ENCODE measurements around the gene FBXL20. TPM values are rescaled to one million over a fixed set of nuclear protein-coding genes. Genes with fewer than 3 reads are reported as not detected.

FBXL20 gene
- total RNA-seq, 1 donor from 2014 or later = 18.3 TPM

- H3K9ac ChIP-seq (ENCODE audit: low read length) = no peak overlapping the region
- Mint-ChIP-seq H3K27ac (ENCODE audit: unreplicated experiment) (no peak overlapping the region), H3K27me3 (ENCODE audit: low read depth, unreplicated experiment) (no peaks in the 10 kb centered on the region), H3K36me3 (ENCODE audit: low read depth, unreplicated experiment) (no peaks in the 10 kb centered on the region), H3K4me3 (ENCODE audit: unreplicated experiment) (no peak overlapping the region), H3K9me3 (ENCODE audit: unreplicated experiment) (no peaks in the 10 kb centered on the region), H3K4me1 (ENCODE audit: low read depth, unreplicated experiment) (peaks cover 2% of the 10 kb centered on the region)
- H3K4me2 ChIP-seq (ENCODE audit: low read length) = no peak overlapping the region
- H2AFZ ChIP-seq (ENCODE audit: low read depth, low read length) = no peak overlapping the region
- H3K4me3 ChIP-seq (ENCODE audit: insufficient read depth, low read depth, low read length) = no peak overlapping the region
- no peaks in the 10 kb centered on the region for H4K20me1 ChIP-seq (ENCODE audit: insufficient read depth, low read length)
- no peak overlapping the region for H3K27ac ChIP-seq (ENCODE audit: low read depth, low read length)
- TF ChIP-seq CTCF (IDR thresholded peaks at IDR 0.05; ENCODE audit: insufficient read depth, low read depth, low read length) (no peak), EZH2 (IDR thresholded peaks at IDR 0.05; ENCODE audit: insufficient read depth, low read length) (no peak)
- no peaks in the 10 kb centered on the region for H3K79me2 ChIP-seq (ENCODE audit: insufficient read depth, low read length)
- no peaks in the 10 kb centered on the region for H3K27me3 ChIP-seq (ENCODE audit: insufficient read depth, low read length)
- DNase-seq (ENCODE audit: low read depth) (no peak), FAIRE-seq (no peak)
- H3K9me3 ChIP-seq (ENCODE audit: insufficient read depth, low read depth, low read length) = no peaks in the 10 kb centered on the region
- H3K4me1 ChIP-seq (ENCODE audit: insufficient read depth, low read length) = peaks cover 11% of the 10 kb centered on the region
- H3K36me3 ChIP-seq (ENCODE audit: insufficient read depth, low read length) = no peaks in the 10 kb centered on the region
Observed at GRCh38 chr17:39277110-39277509, 124.3 kb downstream of the FBXL20 start.

- H3K27me3 Mint-ChIP-seq (ENCODE audit: low read depth, unreplicated experiment) = no peaks in the 10 kb centered on the region
Observed at GRCh38 chr17:39276113-39276512, 125.3 kb downstream of the FBXL20 start.

GRCh38 chr17:39271546-39271945 is 129.9 kb downstream of the FBXL20 start:
- peaks cover 3% of the 10 kb centered on the region for H3K36me3 ChIP-seq (ENCODE audit: insufficient read depth, low read length)
- TF ChIP-seq CTCF (IDR thresholded peaks at IDR 0.05; ENCODE audit: insufficient read depth, low read depth, low read length) = no peak
- TF ChIP-seq EZH2 (IDR thresholded peaks at IDR 0.05; ENCODE audit: insufficient read depth, low read length) = no peak
- H3K27ac Mint-ChIP-seq (ENCODE audit: unreplicated experiment) = no peak overlapping the region
- H3K9ac ChIP-seq (ENCODE audit: low read length) = no peak overlapping the region
- H3K27me3 ChIP-seq (ENCODE audit: insufficient read depth, low read length) = no peaks in the 10 kb centered on the region
- peaks cover 4% of the 10 kb centered on the region for H3K36me3 Mint-ChIP-seq (ENCODE audit: low read depth, unreplicated experiment)
- no peak overlapping the region for H3K4me2 ChIP-seq (ENCODE audit: low read length)
- no peak overlapping the region for H2AFZ ChIP-seq (ENCODE audit: low read depth, low read length)
- H3K4me1 ChIP-seq (ENCODE audit: insufficient read depth, low read length) = no peaks in the 10 kb centered on the region
- no peaks in the 10 kb centered on the region for H4K20me1 ChIP-seq (ENCODE audit: insufficient read depth, low read length)
- H3K27me3 Mint-ChIP-seq (ENCODE audit: low read depth, unreplicated experiment) = no peaks in the 10 kb centered on the region
- no peak for DNase-seq (ENCODE audit: low read depth)
- no peak overlapping the region for H3K4me3 ChIP-seq (ENCODE audit: insufficient read depth, low read depth, low read length)
- no peaks in the 10 kb centered on the region for H3K9me3 ChIP-seq (ENCODE audit: insufficient read depth, low read depth, low read length)
- no peaks in the 10 kb centered on the region for H3K4me1 Mint-ChIP-seq (ENCODE audit: low read depth, unreplicated experiment)
- H3K79me2 ChIP-seq (ENCODE audit: insufficient read depth, low read length) = no peaks in the 10 kb centered on the region
- H3K27ac ChIP-seq (ENCODE audit: low read depth, low read length) = no peak overlapping the region
- no peak overlapping the region for H3K4me3 Mint-ChIP-seq (ENCODE audit: unreplicated experiment)
- no peaks in the 10 kb centered on the region for H3K9me3 Mint-ChIP-seq (ENCODE audit: unreplicated experiment)
- FAIRE-seq = no peak

More at GRCh38 chr17:39276113-39276512, 125.3 kb downstream of the FBXL20 start:
- DNase-seq (ENCODE audit: low read depth) (no peak), FAIRE-seq (no peak)
- H3K4me3 ChIP-seq (ENCODE audit: insufficient read depth, low read depth, low read length) = no peak overlapping the region
- TF ChIP-seq EZH2 (IDR thresholded peaks at IDR 0.05; ENCODE audit: insufficient read depth, low read length) = no peak
- no peak overlapping the region for H3K27ac ChIP-seq (ENCODE audit: low read depth, low read length)
- H3K36me3 ChIP-seq (ENCODE audit: insufficient read depth, low read length) = no peaks in the 10 kb centered on the region
- no peak overlapping the region for H2AFZ ChIP-seq (ENCODE audit: low read depth, low read length)
- Mint-ChIP-seq H3K9me3 (ENCODE audit: unreplicated experiment) (no peaks in the 10 kb centered on the region), H3K4me3 (ENCODE audit: unreplicated experiment) (no peak overlapping the region), H3K36me3 (ENCODE audit: low read depth, unreplicated experiment) (no peaks in the 10 kb centered on the region), H3K27ac (ENCODE audit: unreplicated experiment) (no peak overlapping the region), H3K4me1 (ENCODE audit: low read depth, unreplicated experiment) (peaks cover 2% of the 10 kb centered on the region)
- H3K79me2 ChIP-seq (ENCODE audit: insufficient read depth, low read length) = no peaks in the 10 kb centered on the region
- H3K4me2 ChIP-seq (ENCODE audit: low read length) = no peak overlapping the region
- no peaks in the 10 kb centered on the region for H3K27me3 ChIP-seq (ENCODE audit: insufficient read depth, low read length)
- no peaks in the 10 kb centered on the region for H3K9me3 ChIP-seq (ENCODE audit: insufficient read depth, low read depth, low read length)
- H3K9ac ChIP-seq (ENCODE audit: low read length) = no peak overlapping the region
- H4K20me1 ChIP-seq (ENCODE audit: insufficient read depth, low read length) = no peaks in the 10 kb centered on the region
- H3K4me1 ChIP-seq (ENCODE audit: insufficient read depth, low read length) = peaks cover 3% of the 10 kb centered on the region

Measured in astrocyte (in vitro differentiated cells and primary cell).